T-helper 1 cell treated with Interleukin-12 subunit alpha and Interleukin-12 subunit beta and Interleukin-4 antibody, amounts not matched to agents 30 ng/mL and 1 ng/mL, for 36 hours (primary cell): ENCODE measurements around the gene TRIM71. TPM values are rescaled to one million over a fixed set of nuclear protein-coding genes. Genes with fewer than 3 reads are reported as not detected.
"Not testable (repeated sequence)": the region's sequence is repeated elsewhere in the genome, so short reads cannot be mapped to it uniquely, and the experiment has no call there.

Experiments
- intact Hi-C: fragments of 100-400 bp; cut with micrococcal nuclease; formaldehyde crosslinking; loops from one replicate; pipeline ENCODE4 v1.15.1; 2024
- total RNA-seq: library from RNA; stranded (reverse); gene quantifications from 2 replicates; pipeline ENCODE4 v1.2.3, GENCODE V29; 2022

TRIM71 gene
- total RNA-seq, 1 donor from 2014 or later: 0.02 TPM

GRCh38 chr3:32819551-32820348 is 2.0 kb downstream of the TRIM71 start:
- intact Hi-C loops: no loop called here

- intact Hi-C loops: no loop called here
These were observed 2.6 kb downstream of the TRIM71 start for GRCh38 chr3:32820430-32820829.

- intact Hi-C loops: no loop called here
These were observed 3.3 kb downstream of the TRIM71 start for GRCh38 chr3:32820971-32821685.

DNA sequence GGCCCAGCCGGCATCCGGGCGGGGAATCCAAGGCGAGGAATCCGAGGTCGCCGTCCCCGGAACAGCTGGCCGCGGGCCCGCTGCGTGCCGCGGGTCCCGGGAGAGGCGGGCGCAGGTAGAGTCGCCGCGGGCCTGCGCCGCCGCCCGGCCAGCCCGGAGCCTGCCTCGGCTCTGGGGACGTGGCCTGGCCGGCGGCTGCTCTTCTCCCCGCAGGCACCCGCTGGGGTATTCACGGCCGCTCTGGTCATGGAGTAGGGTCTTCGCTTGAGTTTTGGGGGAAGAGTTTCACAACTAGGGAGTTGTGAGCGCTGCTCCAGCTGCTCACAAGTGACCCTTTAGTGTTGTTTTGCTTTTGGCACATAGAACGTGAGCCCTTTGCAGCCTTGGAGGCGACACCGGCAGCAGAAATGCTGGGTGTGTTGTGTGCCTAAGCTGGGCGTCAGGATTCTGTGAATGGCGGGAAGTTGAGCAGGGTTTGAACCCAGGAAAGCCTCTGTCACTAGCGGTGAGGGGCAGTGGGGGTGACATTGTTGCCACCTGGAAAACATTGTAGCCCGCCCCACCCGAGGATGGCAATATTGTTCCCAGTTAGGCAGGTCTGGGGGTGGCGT is 4.0 kb downstream of the TRIM71 start:
- intact Hi-C loops: no loop called here

DNA sequence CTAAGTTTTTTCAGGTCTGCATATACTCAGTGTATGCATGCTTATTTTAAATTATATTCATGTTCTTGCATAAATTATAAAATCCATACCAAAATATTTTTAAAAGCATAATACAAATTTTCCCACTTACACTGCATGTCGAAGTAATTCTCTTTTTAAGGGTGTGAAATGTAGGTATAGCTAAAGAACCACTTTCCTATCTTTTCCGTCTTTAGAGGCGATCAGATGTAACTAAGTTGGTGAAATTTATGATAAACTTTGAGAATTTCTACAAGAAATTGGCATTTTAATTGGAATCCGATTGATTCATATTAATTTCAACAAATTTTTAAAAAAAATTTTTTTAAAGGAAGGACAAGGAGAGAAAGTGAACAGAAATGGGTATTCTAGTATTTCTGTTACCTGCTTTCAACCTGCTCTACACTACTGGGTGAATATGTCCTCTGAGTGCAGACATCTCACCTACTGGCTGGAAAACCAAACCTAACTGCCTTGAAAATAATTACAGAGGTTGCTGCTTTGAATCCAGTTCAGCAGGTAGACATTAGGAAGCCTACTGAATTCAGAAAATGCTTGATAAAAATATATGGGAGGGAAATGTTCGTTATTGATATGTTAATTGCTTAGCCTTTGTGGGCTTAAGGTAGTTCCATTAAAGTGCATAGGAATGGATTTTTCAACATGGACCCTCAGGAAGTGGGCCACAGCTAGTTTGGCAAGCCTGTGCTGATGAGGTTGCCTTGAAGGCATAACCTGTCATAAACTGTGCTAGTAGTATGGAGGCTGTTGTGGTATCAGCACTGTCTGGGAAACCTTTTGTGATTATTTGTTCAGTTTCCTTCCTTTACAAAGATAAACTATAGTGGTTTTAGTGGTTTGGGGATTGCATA is 5.1 kb downstream of the TRIM71 start:
- intact Hi-C loops: no loop called here

- intact Hi-C loops: not testable (repeated sequence)
These were observed 5.9 kb downstream of the TRIM71 start for GRCh38 chr3:32823641-32824184.

DNA sequence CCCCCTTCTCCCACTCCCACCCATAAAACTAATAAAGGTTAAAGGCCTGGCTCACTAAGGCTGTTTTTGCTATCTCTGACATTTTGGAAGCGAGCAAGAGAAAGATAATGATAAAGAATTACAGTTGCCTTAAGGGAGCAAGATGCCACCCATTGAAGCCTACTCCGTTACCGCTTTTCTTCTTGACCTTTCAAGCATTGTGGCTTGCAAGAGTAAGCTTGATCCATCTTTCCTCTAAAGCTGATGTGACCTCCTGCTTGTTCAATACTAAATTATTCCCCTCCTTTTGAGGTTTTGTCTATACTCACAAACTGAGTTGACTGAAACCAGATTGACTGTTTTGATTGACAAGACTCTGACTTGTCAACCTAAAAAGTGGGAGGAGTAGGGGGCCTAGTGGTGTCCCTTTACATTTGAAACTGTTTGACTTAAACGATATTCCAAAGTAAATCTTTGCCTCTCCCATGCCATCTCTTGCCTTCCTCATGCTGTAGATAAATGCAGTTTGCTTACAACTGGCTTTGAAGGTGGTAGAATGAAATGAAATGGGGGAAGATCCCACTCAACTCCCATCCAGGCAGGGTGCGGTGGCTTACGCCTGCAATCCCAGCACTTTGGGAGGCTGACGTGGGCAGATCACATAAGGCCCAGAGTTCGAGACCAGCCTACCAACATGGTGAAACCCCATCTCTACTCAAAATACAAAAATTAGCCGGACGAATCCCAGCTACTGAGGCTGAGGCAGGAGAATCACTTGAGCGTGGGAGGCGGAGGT is 8.0 kb downstream of the TRIM71 start:
- intact Hi-C loops: no loop called here

- intact Hi-C loops: no loop called here
These were observed 13.3 kb downstream of the TRIM71 start for GRCh38 chr3:32831062-32831461.

DNA sequence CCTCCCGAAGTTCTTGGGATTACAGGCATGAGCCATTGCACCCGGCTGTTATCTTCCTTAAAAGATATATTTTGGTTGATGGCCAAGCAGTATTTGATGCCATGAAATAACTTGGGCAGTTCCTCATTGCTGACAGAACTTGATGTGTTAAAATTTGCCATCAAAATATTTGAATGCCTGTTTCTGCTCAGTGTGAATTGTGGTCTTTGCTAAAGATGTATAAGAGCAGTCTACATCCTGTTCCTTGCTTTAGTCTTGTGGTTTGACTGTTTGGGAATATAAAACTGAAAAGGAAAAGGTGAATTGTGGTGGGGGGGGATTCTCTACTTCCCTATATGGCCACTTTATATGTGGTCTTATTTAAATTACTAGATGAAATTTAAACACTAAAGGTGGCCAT is 14.0 kb downstream of the TRIM71 start:
- intact Hi-C loops: no loop called here

- intact Hi-C loops: no loop called here
These were observed 14.4 kb downstream of the TRIM71 start for GRCh38 chr3:32832193-32832592.

DNA sequence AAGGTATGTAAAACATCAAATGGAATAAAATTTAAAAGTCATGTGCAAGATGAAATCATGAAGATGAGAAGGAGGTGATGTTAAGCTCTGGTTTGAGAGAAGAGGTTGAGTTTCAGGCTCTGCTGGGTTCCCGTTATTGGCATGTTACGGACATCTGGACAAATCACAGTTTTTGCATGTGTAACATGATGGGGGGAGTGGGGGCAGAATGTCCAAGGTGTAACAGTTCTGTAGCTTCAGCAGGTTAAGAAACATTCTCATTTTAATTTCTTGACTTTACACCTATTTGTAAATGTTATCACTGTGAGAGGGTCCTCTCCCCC is 17.2 kb downstream of the TRIM71 start:
- intact Hi-C loops: no loop called here

DNA sequence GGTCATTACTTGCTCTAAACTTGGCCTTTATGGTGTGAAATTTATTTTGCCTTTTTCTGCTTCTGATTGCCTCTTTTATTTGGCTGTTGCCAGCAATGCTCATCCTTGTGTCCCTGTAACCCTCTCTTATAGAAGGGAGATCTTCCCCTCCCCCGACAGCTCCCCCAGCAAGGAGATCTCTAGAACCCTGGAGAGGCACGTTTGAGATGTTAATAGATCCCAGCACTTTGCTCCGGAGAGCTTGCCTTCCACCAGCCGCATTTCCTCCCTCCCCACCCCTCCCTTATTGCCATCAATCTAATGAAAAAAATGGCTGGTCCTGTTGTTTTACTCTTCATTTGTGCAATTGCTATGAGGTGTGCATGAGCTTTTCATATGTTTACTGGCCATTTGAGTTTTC is 18.2 kb downstream of the TRIM71 start:
- intact Hi-C loops: no loop called here

DNA sequence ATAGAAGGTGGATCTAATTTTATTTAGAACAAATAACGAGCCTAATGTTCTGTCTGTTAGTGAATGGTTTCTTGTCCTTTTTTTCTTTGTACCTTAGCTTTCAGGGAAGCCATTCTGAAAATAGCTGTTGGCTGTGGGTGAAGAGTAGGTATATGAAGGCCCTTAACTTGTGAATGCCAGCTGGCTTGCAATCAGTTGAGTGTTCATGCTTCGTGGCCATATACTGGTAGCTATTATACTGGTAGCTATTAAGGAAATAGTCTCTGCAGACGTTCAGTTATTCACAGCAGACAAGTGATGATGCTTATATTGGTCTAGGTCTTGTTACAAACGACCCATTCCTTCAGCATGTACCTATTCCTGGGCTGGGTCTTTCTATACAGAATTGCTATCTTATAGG is 18.8 kb downstream of the TRIM71 start:
- intact Hi-C loops: no loop called here

GRCh38 chr3:32837366-32837765 is 19.6 kb downstream of the TRIM71 start:
- intact Hi-C loops: no loop called here

- intact Hi-C loops: no loop called here
These were observed 20.0 kb downstream of the TRIM71 start for GRCh38 chr3:32837789-32838188.

DNA sequence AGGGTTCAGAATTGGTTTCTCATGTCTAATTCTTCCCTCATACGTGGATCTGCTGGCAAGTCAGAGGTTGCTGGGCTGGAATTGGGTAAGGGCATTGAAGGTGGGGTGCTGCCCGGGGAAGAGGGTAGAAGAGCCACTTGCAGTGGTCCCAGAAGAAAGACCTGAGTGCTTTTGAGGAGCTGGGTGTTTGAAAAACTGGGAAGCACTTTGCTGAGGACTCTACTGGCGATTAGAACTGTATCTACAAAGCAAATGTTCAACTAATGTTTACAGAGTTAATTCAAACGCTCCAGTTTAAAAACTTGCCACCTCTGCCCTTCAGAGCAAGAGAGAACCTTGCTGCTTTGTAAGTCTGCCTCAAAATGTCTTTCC is 21.9 kb downstream of the TRIM71 start:
- intact Hi-C loops: no loop called here

- intact Hi-C loops: no loop called here
These were observed 22.5 kb downstream of the TRIM71 start for GRCh38 chr3:32840086-32840841.

DNA sequence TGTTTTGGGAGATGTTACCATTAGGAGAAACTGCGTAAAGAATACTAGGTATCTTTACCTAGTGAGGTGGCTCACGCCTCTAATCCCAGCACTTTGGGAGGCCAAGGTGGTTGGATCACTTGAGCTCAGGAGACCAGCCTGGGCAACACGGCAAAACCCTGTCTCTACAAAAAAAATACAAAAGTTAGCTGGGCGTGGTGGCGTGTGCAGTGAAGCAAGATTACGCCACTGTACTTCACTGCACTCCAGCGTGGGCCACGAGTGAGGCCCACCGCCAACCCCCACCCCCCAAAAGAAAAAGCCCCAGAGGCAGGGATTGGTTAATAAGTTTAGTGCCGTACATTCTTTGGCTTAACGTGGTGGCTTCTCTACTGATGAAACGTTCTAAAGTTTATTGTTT is 23.5 kb downstream of the TRIM71 start:
- intact Hi-C loops: no loop called here

DNA sequence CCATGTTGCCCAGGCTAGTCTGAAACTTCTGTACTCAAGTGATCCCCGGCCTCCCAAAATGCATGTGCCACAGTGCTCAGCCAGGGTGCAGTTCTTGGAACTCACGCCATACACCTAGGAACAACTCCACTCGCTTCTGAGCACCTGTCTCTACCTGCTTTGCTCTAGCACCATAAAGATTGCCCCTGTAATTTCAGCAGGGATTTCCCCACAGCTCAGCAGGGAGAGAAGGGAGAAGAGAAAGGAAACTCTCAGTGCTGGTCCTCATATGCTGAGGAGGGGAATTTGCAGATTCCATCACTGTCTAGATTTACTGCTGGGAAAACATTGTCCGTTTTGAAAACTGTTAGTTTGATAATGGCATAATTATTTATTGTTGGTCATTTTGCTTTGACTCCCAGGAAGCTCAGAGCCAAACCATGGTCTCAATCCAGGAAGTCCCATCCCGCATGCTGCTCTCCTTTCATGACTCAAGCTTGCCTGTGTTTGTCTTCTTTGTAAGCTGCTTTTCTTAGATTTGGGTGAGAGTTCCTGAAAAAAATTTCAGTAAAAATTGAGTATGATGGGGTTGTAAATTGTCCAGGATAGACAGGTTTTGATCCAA is 24.2 kb downstream of the TRIM71 start:
- intact Hi-C loops: no loop called here
